GM21576 (cell line): ENCODE measurements around the gene ZFAND3.
"Not testable (repeated sequence)": the region's sequence is repeated elsewhere in the genome, so short reads cannot be mapped to it uniquely, and the experiment has no call there.

Source experiments
- ATAC-seq: cut with Tn5 transposase; IDR thresholded peaks from one replicate; pipeline ENCODE4 v1.9.1; 2021; ENCODE audit warnings: mild to moderate bottlenecking, moderate library complexity; ENCODE audit not compliant: unreplicated experiment

Gene ZFAND3

GRCh38 chr6:37889486-37889885, 70.0 kb downstream of the ZFAND3 start:
- ATAC-seq, result no peak

- ATAC-seq, result no peak
Observed at GRCh38 chr6:37891072-37891471, 71.5 kb downstream of the ZFAND3 start.

- ATAC-seq, result no peak
Observed at GRCh38 chr6:37893257-37893656, 73.7 kb downstream of the ZFAND3 start.

GRCh38 chr6:37893734-37894133, 74.2 kb downstream of the ZFAND3 start:
- not testable (repeated sequence) for ATAC-seq

GRCh38 chr6:37894585-37894984, 75.1 kb downstream of the ZFAND3 start:
- ATAC-seq, result no peak

- no peak for ATAC-seq
Observed at GRCh38 chr6:37897321-37897720, 77.8 kb downstream of the ZFAND3 start.

- no peak for ATAC-seq
Observed at GRCh38 chr6:37897818-37898515, 78.4 kb downstream of the ZFAND3 start.

- no peak for ATAC-seq
Observed at GRCh38 chr6:37903351-37904340, 84.1 kb downstream of the ZFAND3 start.

- no peak for ATAC-seq
Observed at GRCh38 chr6:37904590-37904989, 85.1 kb downstream of the ZFAND3 start.

- ATAC-seq, result no peak
Observed at GRCh38 chr6:37906121-37906520, 86.6 kb downstream of the ZFAND3 start.

- ATAC-seq, result no peak
Observed at GRCh38 chr6:37910998-37911397, 91.5 kb downstream of the ZFAND3 start.

- ATAC-seq, result no peak
Observed at GRCh38 chr6:37913210-37913609, 93.7 kb downstream of the ZFAND3 start.

GRCh38 chr6:37915463-37915862, 95.9 kb downstream of the ZFAND3 start:
- ATAC-seq, result no peak

GRCh38 chr6:37916149-37916548, 96.6 kb downstream of the ZFAND3 start:
- ATAC-seq, result no peak

- no peak for ATAC-seq
Observed at GRCh38 chr6:37916675-37917074, 97.1 kb downstream of the ZFAND3 start.

GRCh38 chr6:37917566-37917965, 98.0 kb downstream of the ZFAND3 start:
- no peak for ATAC-seq

GRCh38 chr6:37919417-37920157, 100.1 kb downstream of the ZFAND3 start:
- ATAC-seq, result no peak

- ATAC-seq, result no peak
Observed at GRCh38 chr6:37920667-37921066, 101.1 kb downstream of the ZFAND3 start.

- no peak for ATAC-seq
Observed at GRCh38 chr6:37922563-37922962, 103.0 kb downstream of the ZFAND3 start.

GRCh38 chr6:37923514-37923913, 104.0 kb downstream of the ZFAND3 start:
- ATAC-seq, result no peak

GRCh38 chr6:37926661-37927060, 107.1 kb downstream of the ZFAND3 start:
- ATAC-seq, result no peak
